H9 (cell line): ENCODE measurements around the gene KHNYN. TPM values are rescaled to one million over a fixed set of nuclear protein-coding genes. Genes with fewer than 3 reads are reported as not detected.

Experiments
- DNase-seq: peaks from one replicate; pipeline ENCODE4 v3.0.0-alpha.2; 2017
- H2AFZ ChIP-seq: one replicate; pipeline ENCODE4 v1.6.1; 2013; ENCODE audit warnings: mild to moderate bottlenecking, low read length, control low read depth, moderate library complexity
- H2AK5ac ChIP-seq: 2 replicates; pipeline ENCODE4 v1.6.1; 2013; ENCODE audit warnings: low read length, control low read depth, mixed read lengths; ENCODE audit not compliant: insufficient read length
- H2BK120ac ChIP-seq: one replicate; pipeline ENCODE4 v1.6.1; 2013; ENCODE audit warnings: low read depth, mild to moderate bottlenecking, low read length, control low read depth, inconsistent platforms; ENCODE audit not compliant: poor library complexity, severe bottlenecking
- H2BK12ac ChIP-seq: 2 replicates; pipeline ENCODE4 v1.6.1; 2013; ENCODE audit warnings: low read length, control low read depth, mixed read lengths, low read depth; ENCODE audit not compliant: insufficient read length
- H2BK15ac ChIP-seq: 2 replicates; pipeline ENCODE4 v1.6.1; 2013; ENCODE audit warnings: low read depth, low read length, control low read depth
- H2BK20ac ChIP-seq: one replicate; pipeline ENCODE4 v1.6.1; 2013; ENCODE audit warnings: low read depth, mild to moderate bottlenecking, low read length, control low read depth, inconsistent platforms; ENCODE audit not compliant: poor library complexity, severe bottlenecking
- H2BK5ac ChIP-seq: 2 replicates; pipeline ENCODE4 v1.6.1; 2013; ENCODE audit warnings: low read length, control low read depth, mixed read lengths; ENCODE audit not compliant: insufficient read length
- H3K14ac ChIP-seq: 2 replicates; pipeline ENCODE4 v1.6.1; 2013; ENCODE audit warnings: low read length, control low read depth; ENCODE audit not compliant: insufficient read depth
- H3K18ac ChIP-seq: 2 replicates; pipeline ENCODE4 v1.6.1; 2013; ENCODE audit warnings: low read depth, mild to moderate bottlenecking, mixed read lengths, low read length, control low read depth; ENCODE audit not compliant: insufficient read length
- H3K23ac ChIP-seq: 2 replicates; pipeline ENCODE4 v1.6.1; 2013; ENCODE audit warnings: low read length, control low read depth, mixed read lengths, low read depth; ENCODE audit not compliant: insufficient read length
- H3K23me2 ChIP-seq: 2 replicates; pipeline ENCODE4 v1.6.1; 2013; ENCODE audit warnings: low read depth, mild to moderate bottlenecking, mixed read lengths, low read length, control low read depth; ENCODE audit not compliant: insufficient read length, poor library complexity, severe bottlenecking
- H3K27ac ChIP-seq: 2 replicates; pipeline ENCODE4 v1.5.1; 2013; ENCODE audit warnings: low read length, control low read depth, mixed read lengths, low read depth; ENCODE audit not compliant: insufficient read length
- H3K27me3 ChIP-seq: 2 replicates; pipeline ENCODE4 v1.6.1; 2013; ENCODE audit warnings: low read length, control low read depth, inconsistent platforms; ENCODE audit not compliant: insufficient read depth
- H3K4ac ChIP-seq: 2 replicates; pipeline ENCODE4 v1.6.1; 2013; ENCODE audit warnings: low read depth, mild to moderate bottlenecking, control low read depth, inconsistent platforms, low read length, moderate library complexity
- H3K4me1 ChIP-seq: 2 replicates; pipeline ENCODE4 v1.6.1; 2013; ENCODE audit warnings: low read length, control low read depth, inconsistent platforms; ENCODE audit not compliant: insufficient read depth
- H3K4me2 ChIP-seq: 2 replicates; pipeline ENCODE4 v1.6.1; 2013; ENCODE audit warnings: low read length, control low read depth, mixed read lengths; ENCODE audit not compliant: insufficient read length, insufficient read depth
- H3K56ac ChIP-seq: 2 replicates; pipeline ENCODE4 v1.6.1; 2013; ENCODE audit warnings: low read depth, mild to moderate bottlenecking, mixed read lengths, low read length, control low read depth; ENCODE audit not compliant: insufficient read length
- H3K79me1 ChIP-seq: 2 replicates; pipeline ENCODE4 v1.6.1; 2013; ENCODE audit warnings: low read depth, mild to moderate bottlenecking, moderate library complexity, low read length, control low read depth, inconsistent platforms; ENCODE audit not compliant: insufficient read depth, poor library complexity, severe bottlenecking
- H3K79me2 ChIP-seq: 2 replicates; pipeline ENCODE4 v1.6.1; 2013; ENCODE audit warnings: low read length, control low read depth, inconsistent platforms; ENCODE audit not compliant: insufficient read depth
- H3K9ac ChIP-seq: 2 replicates; pipeline ENCODE4 v1.6.1; 2013; ENCODE audit warnings: low read length, control low read depth, mixed read lengths; ENCODE audit not compliant: insufficient read length; ENCODE audit errors: extremely low read depth
- H3K9me3 ChIP-seq: one replicate; pipeline ENCODE4 v1.6.1; 2013; ENCODE audit warnings: low read depth, low read length, inconsistent platforms; ENCODE audit not compliant: control insufficient read depth
- H3T11ph ChIP-seq: one replicate; pipeline ENCODE4 v1.6.1; 2013; ENCODE audit warnings: mild to moderate bottlenecking, low read length, control low read depth, inconsistent platforms
- H4K20me1 ChIP-seq: one replicate; pipeline ENCODE4 v1.6.1; 2013; ENCODE audit not compliant: control insufficient read depth, insufficient read length, insufficient read depth
- H4K5ac ChIP-seq: 2 replicates; pipeline ENCODE4 v1.6.1; 2013; ENCODE audit warnings: low read depth, mild to moderate bottlenecking, mixed read lengths, low read length, control low read depth; ENCODE audit not compliant: insufficient read length
- H4K8ac ChIP-seq: replicated peaks from 2 replicates; pipeline ENCODE4 v1.6.1; 2013; ENCODE audit warnings: low read length, control low read depth, mixed read lengths, low read depth; ENCODE audit not compliant: insufficient read length
- H4K91ac ChIP-seq: 2 replicates; pipeline ENCODE4 v1.6.1; 2013; ENCODE audit warnings: low read depth, mild to moderate bottlenecking, moderate library complexity, mixed read lengths, low read length, control low read depth; ENCODE audit not compliant: insufficient read length
- H3K27ac Mint-ChIP-seq, 3 experiments: 2 replicates in 2 of 3; 3 replicates in 1 of 3; pipeline ENCODE4 v1.8.0; 2020 to 2021; ENCODE audit warnings: mixed read lengths in 3 of 3, mild to moderate bottlenecking in 1 of 3, moderate library complexity in 1 of 3
- H3K27me3 Mint-ChIP-seq: 2 replicates; pipeline ENCODE4 v1.8.0; 2021; ENCODE audit warnings: low read depth, mild to moderate bottlenecking, moderate library complexity, mixed read lengths
- H3K36me3 Mint-ChIP-seq, 3 experiments: 2 replicates in 2 of 3; 3 replicates in 1 of 3; pipeline ENCODE4 v1.8.0; 2020 to 2021; ENCODE audit warnings: low read depth in 3 of 3, mixed read lengths in 3 of 3; ENCODE audit not compliant: insufficient read depth in 1 of 3
- H3K4me1 Mint-ChIP-seq, 2 experiments: 2 replicates each; pipeline ENCODE4 v1.8.0; 2020; ENCODE audit warnings: mixed read lengths in 2 of 2
- H3K4me3 Mint-ChIP-seq, 2 experiments: 2 replicates in 1 of 2; 3 replicates in 1 of 2; pipeline ENCODE4 v1.8.0; 2020 to 2021; ENCODE audit warnings: mild to moderate bottlenecking in 2 of 2, mixed read lengths in 2 of 2, moderate library complexity in 1 of 2
- H3K9me3 Mint-ChIP-seq, 2 experiments: 2 replicates in 1 of 2; 3 replicates in 1 of 2; pipeline ENCODE4 v1.8.0; 2020; ENCODE audit warnings: mild to moderate bottlenecking in 2 of 2, mixed read lengths in 2 of 2, moderate library complexity in 1 of 2
- WGBS: extraction: QIAGEN DNeasy Blood & Tissue Kit; methylation state at CpG from one replicate; pipeline ENCODE4 v1.1.7; 2013; ENCODE audit warnings: missing lambda C conversion rate, low lambda C conversion rate, mixed read lengths; ENCODE audit not compliant: insufficient read length; ENCODE audit errors: extremely low coverage; 5-methylcytosine and 5-hydroxymethylcytosine counted together
- total RNA-seq: library from RNA; stranded (reverse); gene quantifications from 2 replicates; pipeline ENCODE4 v1.2.1, GENCODE V29; 2021
- TF ChIP-seq, protein P1 (sequence below): fragments of 200-600 bp; sonication (generic); conservative IDR thresholded peaks from 3 replicates; pipeline ENCODE4 v1.8.0; 2021; ENCODE audit warnings: antibody characterized with exemption, mild to moderate bottlenecking

The KHNYN gene
- total RNA-seq, 1 experiment from 2014 or later = 30.0 TPM

DNA sequence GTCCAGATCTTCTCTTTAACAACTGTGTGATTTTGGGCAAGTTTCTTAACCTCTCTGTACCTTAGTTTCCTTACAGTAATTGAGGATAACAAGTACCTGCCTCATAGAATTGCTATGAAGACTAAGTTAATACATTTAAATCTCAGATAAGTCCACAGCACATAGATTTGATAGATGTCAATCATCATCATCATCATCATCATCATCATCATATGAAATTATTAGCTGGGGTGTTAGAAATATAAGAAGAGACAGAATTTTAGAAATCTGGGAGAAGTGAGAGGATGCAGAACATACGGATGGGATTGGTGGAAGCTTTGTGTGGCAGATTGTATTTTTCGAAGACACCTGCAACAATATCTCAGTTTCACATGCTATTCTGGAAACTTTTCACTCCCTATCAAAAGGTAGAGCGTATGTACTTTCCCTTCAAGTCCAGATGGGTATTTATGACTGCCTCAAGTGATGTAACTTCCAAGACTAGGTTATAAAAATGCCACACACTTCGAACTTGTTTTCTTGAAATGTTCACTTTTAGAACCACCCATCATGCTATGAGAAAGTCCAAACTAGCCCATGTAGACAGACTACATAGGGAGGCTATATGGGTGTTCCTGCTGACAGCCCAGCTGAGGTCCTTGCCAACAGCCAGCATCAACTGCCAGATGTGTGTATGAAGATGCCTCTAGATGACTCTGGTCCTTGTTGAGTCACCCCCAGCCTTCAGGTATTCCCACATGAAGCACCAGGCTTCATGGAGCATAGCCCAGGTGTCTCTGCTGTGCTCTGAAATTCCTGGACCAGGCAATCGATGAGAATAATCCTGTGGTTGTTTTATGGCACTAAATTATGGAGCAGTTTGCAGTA, 33.5 kb downstream of the KHNYN start:
- Histone ChIP-seq H2BK120ac (no peak overlapping the region), H4K5ac (no peak overlapping the region), H2AK5ac (no peak overlapping the region), H3K27me3 (no peaks in the 10 kb centered on the region), H3K56ac (no peak overlapping the region), H4K91ac (no peak overlapping the region), H2AFZ (no peak overlapping the region), H2BK15ac (no peak overlapping the region), H3K14ac (no peak overlapping the region), H3K23ac (no peak overlapping the region), H3K79me1 (no peaks in the 10 kb centered on the region), H3K18ac (no peak overlapping the region), H3K79me2 (no peaks in the 10 kb centered on the region), H3K9ac (no peak overlapping the region), H2BK20ac (no peak overlapping the region), H2BK12ac (no peak overlapping the region), H3K27ac (no peak overlapping the region), H3K4me2 (no peak overlapping the region), H3K4ac (no peak overlapping the region), H4K8ac (no peak overlapping the region), H3K4me1 (no peaks in the 10 kb centered on the region), H3T11ph (no peak overlapping the region), H4K20me1 (no peaks in the 10 kb centered on the region), H3K23me2 (no peaks in the 10 kb centered on the region), H3K9me3 (no peaks in the 10 kb centered on the region), H2BK5ac (no peak overlapping the region)
- no peaks in the 10 kb centered on the region for H3K4me1 Mint-ChIP-seq
- H3K4me3 Mint-ChIP-seq = no peak overlapping the region
- no peak for DNase-seq
- no peaks in the 10 kb centered on the region for H3K9me3 Mint-ChIP-seq
- no CpG with 5 or more reads among the region's 5 CpGs for WGBS
- H3K36me3 Mint-ChIP-seq = no peaks in the 10 kb centered on the region; a peak in 1 of 7 replicates
- H3K27ac Mint-ChIP-seq = no peak overlapping the region
- TF ChIP-seq, protein P1, sequence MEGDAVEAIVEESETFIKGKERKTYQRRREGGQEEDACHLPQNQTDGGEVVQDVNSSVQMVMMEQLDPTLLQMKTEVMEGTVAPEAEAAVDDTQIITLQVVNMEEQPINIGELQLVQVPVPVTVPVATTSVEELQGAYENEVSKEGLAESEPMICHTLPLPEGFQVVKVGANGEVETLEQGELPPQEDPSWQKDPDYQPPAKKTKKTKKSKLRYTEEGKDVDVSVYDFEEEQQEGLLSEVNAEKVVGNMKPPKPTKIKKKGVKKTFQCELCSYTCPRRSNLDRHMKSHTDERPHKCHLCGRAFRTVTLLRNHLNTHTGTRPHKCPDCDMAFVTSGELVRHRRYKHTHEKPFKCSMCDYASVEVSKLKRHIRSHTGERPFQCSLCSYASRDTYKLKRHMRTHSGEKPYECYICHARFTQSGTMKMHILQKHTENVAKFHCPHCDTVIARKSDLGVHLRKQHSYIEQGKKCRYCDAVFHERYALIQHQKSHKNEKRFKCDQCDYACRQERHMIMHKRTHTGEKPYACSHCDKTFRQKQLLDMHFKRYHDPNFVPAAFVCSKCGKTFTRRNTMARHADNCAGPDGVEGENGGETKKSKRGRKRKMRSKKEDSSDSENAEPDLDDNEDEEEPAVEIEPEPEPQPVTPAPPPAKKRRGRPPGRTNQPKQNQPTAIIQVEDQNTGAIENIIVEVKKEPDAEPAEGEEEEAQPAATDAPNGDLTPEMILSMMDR = no peak
- peaks cover 3% of the 10 kb centered on the region for H3K27me3 Mint-ChIP-seq
